GM23248 (cell line): ENCODE data around the gene MPPED2. TPM values are rescaled to one million over a fixed set of nuclear protein-coding genes. Genes with fewer than 3 reads are reported as not detected.

Experiments
- DNase-seq: peaks from one replicate; pipeline ENCODE4 v3.0.0-alpha.2; 2015
- H2AFZ ChIP-seq: fragments of 200-600 bp; sonication (generic); 2 replicates; pipeline ENCODE4 v1.6.1; 2016; ENCODE audit warnings: antibody characterized with exemption
- H3F3A ChIP-seq: fragments of 200-600 bp; sonication (generic); 2 replicates; pipeline ENCODE4 v1.6.1; 2016; ENCODE audit warnings: mild to moderate bottlenecking, antibody characterized with exemption, mixed run types; ENCODE audit not compliant: insufficient read depth
- H3K27ac ChIP-seq: fragments of 200-600 bp; sonication (generic); 2 replicates; pipeline ENCODE4 v1.5.1; 2016; ENCODE audit warnings: mild to moderate bottlenecking
- H3K27me3 ChIP-seq: fragments of 200-600 bp; sonication (generic); replicated peaks from 2 replicates; pipeline ENCODE4 v1.6.1; 2016; ENCODE audit warnings: mild to moderate bottlenecking; ENCODE audit not compliant: insufficient read depth
- H3K36me3 ChIP-seq: fragments of 200-600 bp; sonication (generic); 2 replicates; pipeline ENCODE4 v1.6.1; 2016; ENCODE audit warnings: low read depth, mild to moderate bottlenecking
- H3K4me1 ChIP-seq: fragments of 200-600 bp; sonication (generic); 2 replicates; pipeline ENCODE4 v1.6.1; 2016; ENCODE audit warnings: mild to moderate bottlenecking; ENCODE audit not compliant: insufficient read depth
- H3K4me2 ChIP-seq: fragments of 200-600 bp; sonication (generic); one replicate; pipeline ENCODE4 v1.6.1; 2016; ENCODE audit warnings: mild to moderate bottlenecking; ENCODE audit not compliant: unreplicated experiment
- H3K4me3 ChIP-seq: fragments of 200-600 bp; sonication (generic); 2 replicates; pipeline ENCODE4 v1.5.1; 2016; ENCODE audit warnings: mild to moderate bottlenecking
- H3K79me2 ChIP-seq: fragments of 200-600 bp; sonication (generic); 2 replicates; pipeline ENCODE4 v1.6.1; 2016; ENCODE audit warnings: mild to moderate bottlenecking; ENCODE audit not compliant: insufficient read depth
- H3K9ac ChIP-seq: fragments of 200-600 bp; sonication (generic); 2 replicates; pipeline ENCODE4 v1.6.1; 2016; ENCODE audit warnings: mild to moderate bottlenecking
- H3K9me2 ChIP-seq: fragments of 200-600 bp; sonication (generic); 2 replicates; pipeline ENCODE4 v1.6.1; 2016; ENCODE audit warnings: mixed run types, mild to moderate bottlenecking, moderate library complexity; ENCODE audit not compliant: insufficient read depth
- H3K9me3 ChIP-seq: fragments of 200-600 bp; sonication (generic); one replicate; pipeline ENCODE4 v1.6.1; 2017; ENCODE audit warnings: low read depth
- H4K20me1 ChIP-seq: fragments of 200-600 bp; sonication (generic); 2 replicates; pipeline ENCODE4 v1.6.0; 2016; ENCODE audit not compliant: insufficient read depth
- EZH2 ChIP-seq: fragments of 200-600 bp; sonication (generic); IDR thresholded peaks from 2 replicates; pipeline ENCODE4 v1.6.1; 2018; ENCODE audit warnings: antibody characterized with exemption, mild to moderate bottlenecking; ENCODE audit not compliant: insufficient read depth, poor library complexity, severe bottlenecking
- EZH2phosphoT487 ChIP-seq: fragments of 200-600 bp; sonication (generic); IDR thresholded peaks from 2 replicates; pipeline ENCODE4 v1.6.1; 2018; ENCODE audit warnings: antibody characterized with exemption, moderate library complexity, mild to moderate bottlenecking, low read depth; ENCODE audit not compliant: insufficient read depth
- WGBS, 2 experiments: methylation state at CpG; one replicate each; pipeline ENCODE4 v1.1.6; 2015 to 2017; ENCODE audit warnings: low lambda C conversion rate in 2 of 2, low coverage in 1 of 2; ENCODE audit errors: missing lambda C conversion rate in 2 of 2; 5-methylcytosine and 5-hydroxymethylcytosine counted together
- in situ Hi-C: fragments of 300-500 bp; cut with MboI; formaldehyde crosslinking; loops from 2 replicates; pipeline ENCODE4 v1.15.0; 2020
- polyA plus RNA-seq: library from polyadenylated mRNA; unstranded; fragments of >200 nt; fragmentation: Nextera tagmentation; extraction: Ambion mirVana; gene quantifications from 2 replicates; pipeline ENCODE4 v1.2.1, GENCODE V29; 2016
- total RNA-seq: library from RNA; depleted of rRNA; stranded (reverse); fragments of >200 nt; shearing (Covaris generic); gene quantifications from 2 replicates; pipeline ENCODE4 v1.2.3, GENCODE V29; 2014

Gene MPPED2
- total and polyA plus RNA-seq, 2 experiments from 2014 or later = not detected

GRCh38 chr11:30434901-30435300, 151.3 kb downstream of the MPPED2 start:
- H2AFZ ChIP-seq = no peak overlapping the region
- H3K9me3 ChIP-seq = no peaks in the 10 kb centered on the region
- H3K36me3 ChIP-seq = no peaks in the 10 kb centered on the region
- no peak for DNase-seq
- no peak overlapping the region for H3K4me2 ChIP-seq
- no peaks in the 10 kb centered on the region for H3K27me3 ChIP-seq
- H3K79me2 ChIP-seq = no peaks in the 10 kb centered on the region
- no peak overlapping the region for H3K9ac ChIP-seq
- in situ Hi-C loops = no loop called here
- TF ChIP-seq EZH2phosphoT487 (no peak), EZH2 (no peak)
- no peaks in the 10 kb centered on the region for H3F3A ChIP-seq
- H3K4me3 ChIP-seq = no peak overlapping the region
- H3K9me2 ChIP-seq = no peaks in the 10 kb centered on the region
- H4K20me1 ChIP-seq = no peaks in the 10 kb centered on the region
- H3K4me1 ChIP-seq = no peaks in the 10 kb centered on the region
- no peak overlapping the region for H3K27ac ChIP-seq
- WGBS, 2 experiments = 43 to 49% methylated on average over 3 of the region's 3 CpGs

- no peaks in the 10 kb centered on the region for H3F3A ChIP-seq
- no peak overlapping the region for H2AFZ ChIP-seq
- H3K9me3 ChIP-seq = no peaks in the 10 kb centered on the region
- in situ Hi-C loops = no loop called here
- H3K79me2 ChIP-seq = no peaks in the 10 kb centered on the region
- H3K27me3 ChIP-seq = no peaks in the 10 kb centered on the region
- TF ChIP-seq EZH2 (no peak), EZH2phosphoT487 (no peak)
- no peak overlapping the region for H3K9ac ChIP-seq
- 27 to 33% methylated on average over 1 of the region's 1 CpG for WGBS, 2 experiments
- no peak overlapping the region for H3K4me2 ChIP-seq
- no peaks in the 10 kb centered on the region for H3K36me3 ChIP-seq
- no peaks in the 10 kb centered on the region for H3K4me1 ChIP-seq
- no peaks in the 10 kb centered on the region for H4K20me1 ChIP-seq
- no peak overlapping the region for H3K27ac ChIP-seq
- H3K4me3 ChIP-seq = no peak overlapping the region
- no peaks in the 10 kb centered on the region for H3K9me2 ChIP-seq
- DNase-seq = no peak
Observed at GRCh38 chr11:30433831-30434230, 152.3 kb downstream of the MPPED2 start.

GRCh38 chr11:30432716-30433115, 153.4 kb downstream of the MPPED2 start:
- Histone ChIP-seq H3K9me3 (no peaks in the 10 kb centered on the region), H4K20me1 (no peaks in the 10 kb centered on the region), H3K9me2 (no peaks in the 10 kb centered on the region), H3K4me2 (no peak overlapping the region), H3K79me2 (no peaks in the 10 kb centered on the region), H3K4me1 (no peaks in the 10 kb centered on the region), H3K36me3 (no peaks in the 10 kb centered on the region), H3F3A (no peaks in the 10 kb centered on the region), H3K27me3 (no peaks in the 10 kb centered on the region), H3K27ac (no peak overlapping the region), H3K4me3 (no peak overlapping the region), H3K9ac (no peak overlapping the region), H2AFZ (no peak overlapping the region)
- in situ Hi-C loops = no loop called here
- TF ChIP-seq EZH2 (no peak), EZH2phosphoT487 (no peak)
- WGBS, 2 experiments = 21 to 34% methylated on average over 2 of the region's 2 CpGs
- DNase-seq = no peak

- Histone ChIP-seq H3K27me3 (no peaks in the 10 kb centered on the region), H3K79me2 (no peaks in the 10 kb centered on the region), H3K4me1 (no peaks in the 10 kb centered on the region), H3K9me3 (no peaks in the 10 kb centered on the region), H3K27ac (no peak overlapping the region), H3K9me2 (no peaks in the 10 kb centered on the region), H3K4me2 (no peak overlapping the region), H3F3A (no peaks in the 10 kb centered on the region), H3K9ac (no peak overlapping the region), H3K4me3 (no peak overlapping the region), H2AFZ (no peak overlapping the region), H4K20me1 (no peaks in the 10 kb centered on the region), H3K36me3 (no peaks in the 10 kb centered on the region)
- WGBS, 2 experiments = 84 to 86% methylated on average over 1 of the region's 1 CpG
- in situ Hi-C loops = no loop called here
- TF ChIP-seq EZH2phosphoT487 (no peak), EZH2 (no peak)
- no peak for DNase-seq
Observed at GRCh38 chr11:30432178-30432577, 154.0 kb downstream of the MPPED2 start.
